ENCODE results near the gene KLK12.

DNA sequence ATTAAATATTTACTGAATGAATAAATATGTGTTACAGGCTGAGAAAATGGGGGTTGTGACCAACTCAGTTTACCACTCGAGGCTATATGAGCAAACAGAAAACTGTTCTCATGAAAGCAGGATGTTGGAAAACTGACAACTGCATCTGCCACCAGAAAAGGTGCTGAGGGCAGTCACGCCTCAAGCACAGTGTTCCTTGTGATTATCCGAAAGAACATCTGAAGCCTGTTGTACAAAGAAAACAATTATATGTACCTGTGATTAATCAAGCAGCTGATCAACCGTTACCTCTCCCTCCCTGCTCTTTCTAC is 36.2 kb upstream of the KLK12 start:
- TF ChIP-seq, protein P1, sequence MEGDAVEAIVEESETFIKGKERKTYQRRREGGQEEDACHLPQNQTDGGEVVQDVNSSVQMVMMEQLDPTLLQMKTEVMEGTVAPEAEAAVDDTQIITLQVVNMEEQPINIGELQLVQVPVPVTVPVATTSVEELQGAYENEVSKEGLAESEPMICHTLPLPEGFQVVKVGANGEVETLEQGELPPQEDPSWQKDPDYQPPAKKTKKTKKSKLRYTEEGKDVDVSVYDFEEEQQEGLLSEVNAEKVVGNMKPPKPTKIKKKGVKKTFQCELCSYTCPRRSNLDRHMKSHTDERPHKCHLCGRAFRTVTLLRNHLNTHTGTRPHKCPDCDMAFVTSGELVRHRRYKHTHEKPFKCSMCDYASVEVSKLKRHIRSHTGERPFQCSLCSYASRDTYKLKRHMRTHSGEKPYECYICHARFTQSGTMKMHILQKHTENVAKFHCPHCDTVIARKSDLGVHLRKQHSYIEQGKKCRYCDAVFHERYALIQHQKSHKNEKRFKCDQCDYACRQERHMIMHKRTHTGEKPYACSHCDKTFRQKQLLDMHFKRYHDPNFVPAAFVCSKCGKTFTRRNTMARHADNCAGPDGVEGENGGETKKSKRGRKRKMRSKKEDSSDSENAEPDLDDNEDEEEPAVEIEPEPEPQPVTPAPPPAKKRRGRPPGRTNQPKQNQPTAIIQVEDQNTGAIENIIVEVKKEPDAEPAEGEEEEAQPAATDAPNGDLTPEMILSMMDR (conservative IDR thresholded peaks at IDR 0.05; ENCODE audit: low read depth, low read length): no peak
- TF ChIP-seq EZH2phosphoT487 (IDR thresholded peaks at IDR 0.05; ENCODE audit: borderline replicate concordance, low read length) (0 out of 2 replicates have a peak, but pooled peaks have one; percentile 28), EZH2 (IDR thresholded peaks at IDR 0.05; ENCODE audit: low read length, unreplicated experiment) (no peak)
